ENCODE data around the gene RDM1.

- TF ChIP-seq EZH2 (IDR thresholded peaks at IDR 0.05; ENCODE audit: borderline replicate concordance, low read depth, low read length, severe bottlenecking) = no peak
- no peak for TF ChIP-seq CTCF (IDR thresholded peaks at IDR 0.05; ENCODE audit: borderline replicate concordance, extremely low read depth, low read length, poor library complexity, severe bottlenecking)
These were observed 17.6 kb downstream of the RDM1 start for GRCh38 chr17:35912942-35913341.

Data from DND-41 (cell line).